Thymus (tissue), 11 donors: ENCODE results near the gene DNAJC1. TPM values are rescaled to one million over a fixed set of nuclear protein-coding genes. Genes with fewer than 3 reads are reported as not detected.
A peak's percentile ranks its signal among the peaks of the same experiment; 100 is the strongest.

Experiments
- DNase-seq, 9 donors: peaks; one replicate each; pipeline ENCODE4 v3.0.0-alpha.2; 2013; ENCODE audit warnings: low spot score in 9 of 9, low read depth in 6 of 9, missing footprints in 1 of 9
- H3K27ac ChIP-seq, 2 donors: one replicate each; pipeline ENCODE4 v1.5.1; 2013; ENCODE audit warnings: control low read depth in 1 of 2, low read depth in 1 of 2, low read length in 1 of 2, mild to moderate bottlenecking in 1 of 2, moderate library complexity in 1 of 2
- H3K27me3 ChIP-seq, 2 donors: one replicate each; pipeline ENCODE4 v1.5.1; 2013; ENCODE audit warnings: low read length in 1 of 2; ENCODE audit not compliant: control insufficient read depth in 2 of 2, insufficient read depth in 1 of 2
- H3K36me3 ChIP-seq, 2 donors: one replicate each; pipeline ENCODE4 v1.5.1; 2013; ENCODE audit warnings: low read length in 1 of 2, mild to moderate bottlenecking in 1 of 2, moderate library complexity in 1 of 2; ENCODE audit not compliant: control insufficient read depth in 2 of 2, insufficient read depth in 2 of 2
- H3K4me1 ChIP-seq, 2 donors: one replicate each; pipeline ENCODE4 v1.5.1; 2013; ENCODE audit warnings: low read length in 2 of 2; ENCODE audit not compliant: control insufficient read depth in 2 of 2, insufficient read depth in 2 of 2
- H3K4me3 ChIP-seq, 2 donors: one replicate each; pipeline ENCODE4 v1.5.1; 2013; ENCODE audit warnings: low read length in 2 of 2, control low read depth in 1 of 2, mild to moderate bottlenecking in 1 of 2
- H3K9me3 ChIP-seq, 2 donors: one replicate each; pipeline ENCODE4 v1.5.1; 2013; ENCODE audit warnings: low read length in 1 of 2, mild to moderate bottlenecking in 1 of 2; ENCODE audit not compliant: control insufficient read depth in 2 of 2, insufficient read depth in 1 of 2
- WGBS: extraction: QIAGEN DNeasy Blood & Tissue Kit; methylation state at CpG from one replicate; pipeline ENCODE4 v1.1.7; 2013; 5-methylcytosine and 5-hydroxymethylcytosine counted together
- polyA plus RNA-seq: library from polyadenylated mRNA; stranded (reverse); fragments of 200-250 nt; gene quantifications from one replicate; pipeline ENCODE4 v1.2.3, GENCODE V29; 2013
- total RNA-seq: library from RNA; stranded (reverse); fragments of 120-200 nt; gene quantifications from one replicate; pipeline ENCODE4 v1.2.4, GENCODE V29; 2013
- donor health status: healthy.

Gene DNAJC1
- total and polyA plus RNA-seq, 2 donors, result 19.9 to 23.2 TPM

- WGBS, result 86% methylated on average over 5 of the region's 5 CpGs
- Histone ChIP-seq H3K36me3 (no peaks in the 10 kb centered on the region), H3K9me3 (no peaks in the 10 kb centered on the region), H3K27ac (peak overlapping the region; percentile 36 to 67), H3K4me1 (peaks cover 0 to 3% of the 10 kb centered on the region in 2 donors), H3K4me3 (no peak overlapping the region), H3K27me3 (no peaks in the 10 kb centered on the region)
- DNase-seq, result peak in 4 of 9 donors; percentile 8 to 59 (median 21)
Measured at GRCh38 chr10:21797984-21798765, 205.4 kb downstream of the DNAJC1 start.

GRCh38 chr10:21797533-21797932 lies 206.0 kb downstream of the DNAJC1 start:
- 97% methylated on average over 3 of the region's 3 CpGs for WGBS
- H3K27ac ChIP-seq, result peak overlapping the region; percentile 0 to 5
- H3K27me3 ChIP-seq, result no peaks in the 10 kb centered on the region
- no peaks in the 10 kb centered on the region for H3K9me3 ChIP-seq
- H3K4me3 ChIP-seq, result no peak overlapping the region
- DNase-seq, result no peak
- H3K36me3 ChIP-seq, result no peaks in the 10 kb centered on the region
- H3K4me1 ChIP-seq, result peaks cover 0 to 3% of the 10 kb centered on the region in 2 donors

GRCh38 chr10:21791276-21791675 lies 212.3 kb downstream of the DNAJC1 start:
- no peaks in the 10 kb centered on the region for H3K36me3 ChIP-seq
- no peak overlapping the region for H3K4me3 ChIP-seq
- WGBS, result 96% methylated on average over 2 of the region's 2 CpGs
- H3K9me3 ChIP-seq, result no peaks in the 10 kb centered on the region
- H3K4me1 ChIP-seq, result no peaks in the 10 kb centered on the region
- DNase-seq, result no peak
- no peak overlapping the region for H3K27ac ChIP-seq
- H3K27me3 ChIP-seq, result no peaks in the 10 kb centered on the region

GRCh38 chr10:21776883-21777282 lies 226.6 kb downstream of the DNAJC1 start:
- no peak overlapping the region for H3K4me3 ChIP-seq
- peaks cover 0 to 8% of the 10 kb centered on the region in 2 donors for H3K9me3 ChIP-seq
- H3K4me1 ChIP-seq, result no peaks in the 10 kb centered on the region
- no peaks in the 10 kb centered on the region for H3K36me3 ChIP-seq
- no peaks in the 10 kb centered on the region for H3K27me3 ChIP-seq
- no peak overlapping the region for H3K27ac ChIP-seq
- 96% methylated on average over 1 of the region's 1 CpG for WGBS
- no peak for DNase-seq

GRCh38 chr10:21771219-21771618 lies 232.3 kb downstream of the DNAJC1 start:
- Histone ChIP-seq H3K36me3 (no peaks in the 10 kb centered on the region), H3K9me3 (peaks cover 0 to 3% of the 10 kb centered on the region in 2 donors), H3K27me3 (no peaks in the 10 kb centered on the region), H3K27ac (no peak overlapping the region), H3K4me1 (no peaks in the 10 kb centered on the region), H3K4me3 (no peak overlapping the region)
- peak in 1 of 9 donors; percentile 30 for DNase-seq
- 89% methylated on average over 4 of the region's 4 CpGs for WGBS

- no peaks in the 10 kb centered on the region for H3K27me3 ChIP-seq
- 98% methylated on average over 3 of the region's 3 CpGs for WGBS
- H3K9me3 ChIP-seq, result peaks cover 0 to 3% of the 10 kb centered on the region in 2 donors
- no peak for DNase-seq
- H3K4me3 ChIP-seq, result no peak overlapping the region
- H3K4me1 ChIP-seq, result peaks cover 0 to 6% of the 10 kb centered on the region in 2 donors
- H3K36me3 ChIP-seq, result no peaks in the 10 kb centered on the region
- no peak overlapping the region for H3K27ac ChIP-seq
Measured at GRCh38 chr10:21769041-21769440, 234.5 kb downstream of the DNAJC1 start.

GRCh38 chr10:21764466-21765189 lies 238.9 kb downstream of the DNAJC1 start:
- no peaks in the 10 kb centered on the region for H3K9me3 ChIP-seq
- peak overlapping the region in 1 of 2 donors; percentile 62 for H3K27ac ChIP-seq
- H3K4me1 ChIP-seq, result peaks cover 0 to 6% of the 10 kb centered on the region in 2 donors
- H3K4me3 ChIP-seq, result no peak overlapping the region
- WGBS, result 92% methylated on average over 5 of the region's 5 CpGs
- DNase-seq, result peak in 2 of 9 donors; percentile 18 to 56
- no peaks in the 10 kb centered on the region for H3K36me3 ChIP-seq
- H3K27me3 ChIP-seq, result no peaks in the 10 kb centered on the region

- H3K27me3 ChIP-seq, result no peaks in the 10 kb centered on the region
- WGBS, result 96% methylated on average over 2 of the region's 2 CpGs
- no peak for DNase-seq
- no peaks in the 10 kb centered on the region for H3K9me3 ChIP-seq
- peaks cover 0 to 5% of the 10 kb centered on the region in 2 donors for H3K36me3 ChIP-seq
- no peak overlapping the region for H3K27ac ChIP-seq
- H3K4me3 ChIP-seq, result no peak overlapping the region
- peaks cover 0 to 6% of the 10 kb centered on the region in 2 donors for H3K4me1 ChIP-seq
Measured at GRCh38 chr10:21760332-21760731, 243.2 kb downstream of the DNAJC1 start.

- peaks cover 0 to 5% of the 10 kb centered on the region in 2 donors for H3K36me3 ChIP-seq
- WGBS, result 96% methylated on average over 21 of the region's 21 CpGs
- no peaks in the 10 kb centered on the region for H3K27me3 ChIP-seq
- H3K4me1 ChIP-seq, result no peaks in the 10 kb centered on the region
- DNase-seq, result no peak
- H3K4me3 ChIP-seq, result no peak overlapping the region
- H3K27ac ChIP-seq, result no peak overlapping the region
- H3K9me3 ChIP-seq, result no peaks in the 10 kb centered on the region
Measured at GRCh38 chr10:21759232-21759631, 244.3 kb downstream of the DNAJC1 start.
